Panc1 (cell line): ENCODE data around the gene DENND2D. TPM values are rescaled to one million over a fixed set of nuclear protein-coding genes. Genes with fewer than 3 reads are reported as not detected.

Source experiments
- ATAC-seq: fragments of 200-7000 bp; cut with Tn5 transposase; 2 replicates; pipeline ENCODE4 v1.9.1; 2020; ENCODE audit warnings: mild to moderate bottlenecking, moderate library complexity
- BruUV-seq: library from RNA; stranded (reverse); fragments of 400-500 nt; replicated peaks from 2 replicates; lab custom pipeline; 2021; lab: Mats Ljungman, UMichigan
- CTCF ChIA-PET: fragments of 300-600 bp; sonication (Branson Sonifier 250); formaldehyde crosslinking; loops from one replicate; lab custom pipeline; 2022; ENCODE audit warnings: antibody characterized with exemption; lab: Charles Lee
- POLR2A ChIA-PET: fragments of 300-600 bp; sonication (Branson Sonifier 250); formaldehyde crosslinking; loops from one replicate; lab custom pipeline; 2022; ENCODE audit warnings: antibody characterized with exemption; lab: Charles Lee
- DNase-seq: peaks from one replicate; pipeline ENCODE4 v3.0.0-alpha.2; 2010; ENCODE audit warnings: low read depth, low spot score
- H3K27ac ChIP-seq: 2 replicates; pipeline ENCODE4 v1.5.1; 2011; ENCODE audit warnings: mild to moderate bottlenecking, low read length, inconsistent platforms
- H3K27me3 ChIP-seq: fragments of 200-500 bp; sonication (Bioruptor generic); 2 replicates; pipeline ENCODE4 v1.6.0; 2014; ENCODE audit warnings: low read length, inconsistent platforms; ENCODE audit not compliant: control insufficient read depth, insufficient read depth
- H3K36me3 ChIP-seq: fragments of 200-500 bp; sonication (Bioruptor generic); 2 replicates; pipeline ENCODE4 v1.5.1; 2014; ENCODE audit warnings: inconsistent platforms, mild to moderate bottlenecking, low read length, moderate library complexity; ENCODE audit not compliant: control insufficient read depth, insufficient read depth
- H3K4me1 ChIP-seq: 2 replicates; pipeline ENCODE4 v1.5.1; 2011; ENCODE audit warnings: inconsistent platforms, mild to moderate bottlenecking, low read length, moderate library complexity; ENCODE audit not compliant: control insufficient read depth, insufficient read depth
- H3K4me3 ChIP-seq, 2 experiments: 2 replicates each; pipeline ENCODE4 v1.5.1; 2011 to 2012; ENCODE audit warnings: low read depth in 2 of 2, low read length in 2 of 2, mild to moderate bottlenecking in 2 of 2, inconsistent platforms in 1 of 2, moderate library complexity in 1 of 2
- H3K9me3 ChIP-seq: fragments of 200-500 bp; sonication (Bioruptor generic); 2 replicates; pipeline ENCODE4 v1.5.1; 2014; ENCODE audit warnings: low read depth, mild to moderate bottlenecking, inconsistent platforms, low read length, moderate library complexity; ENCODE audit not compliant: control insufficient read depth, insufficient read depth
- CTCF ChIP-seq: fragments of 450-650 bp; IDR thresholded peaks from 2 replicates; pipeline ENCODE4 v1.5.1; 2017; ENCODE audit warnings: mild to moderate bottlenecking
- POLR2AphosphoS5 ChIP-seq: IDR thresholded peaks from 2 replicates; pipeline ENCODE4 v1.6.1; 2012; ENCODE audit warnings: mild to moderate bottlenecking, low read depth, low read length, moderate library complexity
- REST ChIP-seq, 2 experiments: IDR thresholded peaks; 2 replicates each; pipeline ENCODE4 v1.6.1; 2011 to 2012; ENCODE audit warnings: low read depth in 2 of 2, control low read depth in 1 of 2, low read length in 1 of 2, mild to moderate bottlenecking in 1 of 2, moderate library complexity in 1 of 2; ENCODE audit not compliant: insufficient read depth in 1 of 2
- SIN3A ChIP-seq: IDR thresholded peaks from 2 replicates; pipeline ENCODE4 v1.6.1; 2012; ENCODE audit warnings: low read depth, mild to moderate bottlenecking, low read length, moderate library complexity, borderline replicate concordance; ENCODE audit not compliant: insufficient read depth
- TCF7L2 ChIP-seq: IDR thresholded peaks from 2 replicates; pipeline ENCODE4 v1.6.1; 2011; ENCODE audit warnings: mild to moderate bottlenecking, low read depth, low read length, inconsistent platforms
- in situ Hi-C: cut with HindIII; loops from 2 replicates; pipeline ENCODE4 v1.10.0; 2016; ENCODE audit warnings: low sequenced_read_pairs, low pct_unique_long_range_greater_than_20kb
- intact Hi-C: fragments of 100-400 bp; cut with micrococcal nuclease; formaldehyde crosslinking; loops from one replicate; pipeline ENCODE4 v1.10.0; 2022; ENCODE audit not compliant: unreplicated experiment
- total RNA-seq: library from RNA; stranded (reverse); gene quantifications from one replicate; pipeline ENCODE4 v1.2.1, GENCODE V29; 2021; ENCODE audit not compliant: unreplicated experiment

The DENND2D gene
- total RNA-seq, 1 experiment from 2014 or later: 10.4 TPM

- Histone ChIP-seq H3K36me3 (peaks cover 3% of the 10 kb centered on the region; the same call in 1 of the 2 replicates), H3K27ac (no peak overlapping the region), H3K27me3 (no peaks in the 10 kb centered on the region), H3K9me3 (no peaks in the 10 kb centered on the region), H3K4me3 (no peak overlapping the region), H3K4me1 (no peaks in the 10 kb centered on the region)
- TF ChIP-seq SIN3A (no peak), TCF7L2 (no peak), POLR2AphosphoS5 (no peak), REST (IDR thresholded peaks at IDR 0.05; ENCODE audit: insufficient read depth in 1 of 2, low read depth in 2 of 2, low read length in 1 of 2) (no peak), CTCF (no peak)
- intact Hi-C loops: no loop called here
- in situ Hi-C loops: no loop called here
- BruUV-seq: no TSS peak
- CTCF ChIA-PET: no interaction called here
- DNase-seq (no peak), ATAC-seq (no peak)
- POLR2A ChIA-PET: no interaction called here
These were observed 23.8 kb downstream of the DENND2D start for GRCh38 chr1:111176678-111177077.

- in situ Hi-C loops (no loop called here), intact Hi-C loops (no loop called here)
- Histone ChIP-seq H3K4me1 (no peaks in the 10 kb centered on the region), H3K27ac (no peak overlapping the region), H3K9me3 (no peaks in the 10 kb centered on the region), H3K36me3 (peaks cover 3% of the 10 kb centered on the region; the same call in 1 of the 2 replicates), H3K4me3 (no peak overlapping the region), H3K27me3 (no peaks in the 10 kb centered on the region)
- POLR2A ChIA-PET: no interaction called here
- CTCF ChIA-PET: no interaction called here
- DNase-seq (no peak), ATAC-seq (no peak)
- BruUV-seq: no TSS peak
- no peak for TF ChIP-seq TCF7L2
- TF ChIP-seq REST (IDR thresholded peaks at IDR 0.05; ENCODE audit: insufficient read depth in 1 of 2, low read depth in 2 of 2, low read length in 1 of 2): no peak
- no peak for TF ChIP-seq CTCF
- no peak for TF ChIP-seq POLR2AphosphoS5
- no peak for TF ChIP-seq SIN3A
These were observed 25.1 kb downstream of the DENND2D start for GRCh38 chr1:111175349-111175748.
